HUES6 (cell line): ENCODE data around the gene LILRA5.

Experiments
- H3K27ac ChIP-seq: 2 replicates; pipeline ENCODE4 v1.7.0; 2013; ENCODE audit warnings: low read depth, mild to moderate bottlenecking, low read length, inconsistent platforms
- H3K27me3 ChIP-seq: 2 replicates; pipeline ENCODE4 v1.6.1; 2013; ENCODE audit warnings: low read length; ENCODE audit not compliant: control insufficient read depth, insufficient read depth
- H3K36me3 ChIP-seq: 2 replicates; pipeline ENCODE4 v1.6.1; 2013; ENCODE audit warnings: low read length; ENCODE audit not compliant: control insufficient read depth, insufficient read depth
- H3K4me1 ChIP-seq: 2 replicates; pipeline ENCODE4 v1.6.1; 2013; ENCODE audit warnings: low read length; ENCODE audit not compliant: control insufficient read depth, insufficient read depth
- H3K4me3 ChIP-seq: 2 replicates; pipeline ENCODE4 v1.5.1; 2013; ENCODE audit warnings: low read depth, low read length
- H3K9ac ChIP-seq: one replicate; pipeline ENCODE4 v1.6.1; 2013; ENCODE audit warnings: mild to moderate bottlenecking, low read length
- H3K9me3 ChIP-seq: 2 replicates; pipeline ENCODE4 v1.6.1; 2013; ENCODE audit warnings: low read depth, low read length; ENCODE audit not compliant: control insufficient read depth, insufficient read depth

The LILRA5 gene

GRCh38 chr19:54317965-54318240 lies 4.9 kb upstream of the LILRA5 start:
- no peaks in the 10 kb centered on the region; the same call in 1 of the 2 replicates for H3K4me1 ChIP-seq
- no peaks in the 10 kb centered on the region for H3K27me3 ChIP-seq
- H3K36me3 ChIP-seq = no peaks in the 10 kb centered on the region
- peaks cover 13% of the 10 kb centered on the region for H3K9me3 ChIP-seq
- no peak overlapping the region for H3K4me3 ChIP-seq
- no peak overlapping the region for H3K27ac ChIP-seq
- peak overlapping the region; percentile 17 for H3K9ac ChIP-seq

- Histone ChIP-seq H3K36me3 (no peaks in the 10 kb centered on the region), H3K27ac (peak overlapping the region; percentile 68; the same call in 1 of the 2 replicates), H3K27me3 (no peaks in the 10 kb centered on the region), H3K4me3 (peak overlapping the region; percentile 14; the same call in 1 of the 2 replicates), H3K9me3 (peaks cover 13% of the 10 kb centered on the region), H3K4me1 (no peaks in the 10 kb centered on the region; the same call in 1 of the 2 replicates), H3K9ac (peak overlapping the region; percentile 89)
Measured at GRCh38 chr19:54317108-54317964, 4.4 kb upstream of the LILRA5 start.

GRCh38 chr19:54316746-54317107 lies 3.8 kb upstream of the LILRA5 start:
- H3K4me1 ChIP-seq = no peaks in the 10 kb centered on the region; the same call in 1 of the 2 replicates
- H3K9ac ChIP-seq = peak overlapping the region; percentile 89
- peaks cover 7% of the 10 kb centered on the region for H3K9me3 ChIP-seq
- no peaks in the 10 kb centered on the region for H3K27me3 ChIP-seq
- H3K36me3 ChIP-seq = no peaks in the 10 kb centered on the region
- peak overlapping the region; percentile 68; the same call in 1 of the 2 replicates for H3K27ac ChIP-seq
- peak overlapping the region; percentile 14; the same call in 1 of the 2 replicates for H3K4me3 ChIP-seq

- peaks cover 3% of the 10 kb centered on the region; the same call in 1 of the 2 replicates for H3K27me3 ChIP-seq
- no peak overlapping the region for H3K4me3 ChIP-seq
- peaks cover 6% of the 10 kb centered on the region for H3K9me3 ChIP-seq
- H3K4me1 ChIP-seq = no peaks in the 10 kb centered on the region; the same call in 1 of the 2 replicates
- H3K9ac ChIP-seq = no peak overlapping the region
- H3K27ac ChIP-seq = no peak overlapping the region
- H3K36me3 ChIP-seq = no peaks in the 10 kb centered on the region
Measured at GRCh38 chr19:54315956-54316355, 3.0 kb upstream of the LILRA5 start.

GRCh38 chr19:54312011-54312410 lies 955 bp downstream of the LILRA5 start:
- H3K27me3 ChIP-seq = peaks cover 3% of the 10 kb centered on the region
- H3K27ac ChIP-seq = no peak overlapping the region
- H3K4me3 ChIP-seq = no peak overlapping the region
- no peaks in the 10 kb centered on the region for H3K36me3 ChIP-seq
- no peaks in the 10 kb centered on the region for H3K9me3 ChIP-seq
- no peak overlapping the region for H3K9ac ChIP-seq
- no peaks in the 10 kb centered on the region; the same call in 1 of the 2 replicates for H3K4me1 ChIP-seq

GRCh38 chr19:54311486-54311885 lies 1.5 kb downstream of the LILRA5 start:
- no peaks in the 10 kb centered on the region for H3K9me3 ChIP-seq
- H3K4me1 ChIP-seq = no peaks in the 10 kb centered on the region; the same call in 1 of the 2 replicates
- H3K27ac ChIP-seq = no peak overlapping the region
- H3K36me3 ChIP-seq = no peaks in the 10 kb centered on the region
- H3K4me3 ChIP-seq = no peak overlapping the region
- H3K9ac ChIP-seq = no peak overlapping the region
- peaks cover 3% of the 10 kb centered on the region for H3K27me3 ChIP-seq

GRCh38 chr19:54310543-54310942 lies 2.4 kb downstream of the LILRA5 start:
- H3K4me1 ChIP-seq = no peaks in the 10 kb centered on the region; the same call in 1 of the 2 replicates
- H3K9me3 ChIP-seq = no peaks in the 10 kb centered on the region
- no peak overlapping the region for H3K4me3 ChIP-seq
- H3K36me3 ChIP-seq = no peaks in the 10 kb centered on the region
- H3K27me3 ChIP-seq = peaks cover 3% of the 10 kb centered on the region
- no peak overlapping the region for H3K27ac ChIP-seq
- H3K9ac ChIP-seq = no peak overlapping the region

GRCh38 chr19:54309811-54310210 lies 3.2 kb downstream of the LILRA5 start:
- Histone ChIP-seq H3K4me3 (no peak overlapping the region), H3K9me3 (no peaks in the 10 kb centered on the region), H3K9ac (no peak overlapping the region), H3K4me1 (no peaks in the 10 kb centered on the region; the same call in 1 of the 2 replicates), H3K27me3 (peaks cover 10% of the 10 kb centered on the region), H3K36me3 (no peaks in the 10 kb centered on the region), H3K27ac (no peak overlapping the region)

GRCh38 chr19:54307389-54308020 lies 5.5 kb downstream of the LILRA5 start:
- Histone ChIP-seq H3K27ac (no peak overlapping the region), H3K4me1 (no peaks in the 10 kb centered on the region), H3K27me3 (peaks cover 10% of the 10 kb centered on the region), H3K9me3 (no peaks in the 10 kb centered on the region), H3K36me3 (no peaks in the 10 kb centered on the region), H3K9ac (no peak overlapping the region), H3K4me3 (no peak overlapping the region)

- Histone ChIP-seq H3K4me3 (no peak overlapping the region), H3K27ac (no peak overlapping the region), H3K27me3 (peaks cover 19% of the 10 kb centered on the region), H3K4me1 (no peaks in the 10 kb centered on the region), H3K36me3 (no peaks in the 10 kb centered on the region), H3K9ac (no peak overlapping the region), H3K9me3 (no peaks in the 10 kb centered on the region)
Measured at GRCh38 chr19:54305141-54305540, 7.8 kb downstream of the LILRA5 start.

GRCh38 chr19:54302257-54302656 lies 10.7 kb downstream of the LILRA5 start:
- Histone ChIP-seq H3K9ac (no peak overlapping the region), H3K36me3 (no peaks in the 10 kb centered on the region), H3K27ac (no peak overlapping the region), H3K9me3 (no peaks in the 10 kb centered on the region), H3K4me3 (no peak overlapping the region), H3K27me3 (peaks cover 41% of the 10 kb centered on the region), H3K4me1 (no peaks in the 10 kb centered on the region)
